CD4-positive, CD25-positive, alpha-beta regulatory T cell (primary cell): ENCODE results near the gene MAP4K2. TPM values are rescaled to one million over a fixed set of nuclear protein-coding genes. Genes with fewer than 3 reads are reported as not detected.

Source experiments
- ATAC-seq, 2 donors: fragments of 150-1000 bp; cut with Tn5 transposase; one replicate each; pipeline ENCODE4 v1.10.0; 2021; ENCODE audit warnings: low read depth in 2 of 2, moderate number of reproducible peaks in 2 of 2, moderate library complexity in 1 of 2
- DNase-seq, 3 donors: peaks; one replicate each; pipeline versions ENCODE4 v3.0.0 to v3.0.0-alpha.2; 2012 to 2022; ENCODE audit warnings: mixed read lengths in 1 of 3
- H3K27ac ChIP-seq: one replicate; pipeline ENCODE4 v1.7.0; 2013; ENCODE audit warnings: mild to moderate bottlenecking, low read length; ENCODE audit not compliant: insufficient read depth, poor library complexity, severe bottlenecking
- H3K27me3 ChIP-seq: one replicate; pipeline ENCODE4 v1.7.0; 2013; ENCODE audit warnings: low read length; ENCODE audit not compliant: control insufficient read depth, insufficient read depth
- H3K36me3 ChIP-seq: one replicate; pipeline ENCODE4 v1.7.0; 2013; ENCODE audit warnings: mild to moderate bottlenecking, low read length, moderate library complexity; ENCODE audit not compliant: control insufficient read depth, insufficient read depth
- H3K4me1 ChIP-seq: 2 replicates; pipeline ENCODE4 v1.7.0; 2013; ENCODE audit warnings: mild to moderate bottlenecking, low read length; ENCODE audit not compliant: insufficient read depth, control insufficient read depth, poor library complexity, severe bottlenecking
- H3K4me3 ChIP-seq: one replicate; pipeline ENCODE4 v1.7.0; 2013; ENCODE audit warnings: low read depth, mild to moderate bottlenecking, low read length, moderate library complexity
- H3K9me3 ChIP-seq, 2 experiments: 1 replicate in 1 of 2; 2 replicates in 1 of 2; pipeline ENCODE4 v1.7.0; 2013; ENCODE audit warnings: low read length in 2 of 2, mild to moderate bottlenecking in 1 of 2, moderate library complexity in 1 of 2; ENCODE audit not compliant: control insufficient read depth in 2 of 2
- H3K27ac Mint-ChIP-seq, 3 donors: one replicate each; pipeline ENCODE4 v1.8.0; 2020 to 2022; ENCODE audit warnings: mild to moderate bottlenecking in 3 of 3, mixed read lengths in 3 of 3, moderate library complexity in 2 of 3
- H3K27me3 Mint-ChIP-seq: one replicate; pipeline ENCODE4 v1.8.0; 2022; ENCODE audit warnings: mild to moderate bottlenecking, mixed read lengths
- H3K36me3 Mint-ChIP-seq: one replicate; pipeline ENCODE4 v1.8.0; 2020; ENCODE audit warnings: mixed read lengths
- H3K4me1 Mint-ChIP-seq, 4 donors: one replicate each; pipeline ENCODE4 v1.8.0; 2020 to 2022; ENCODE audit warnings: mixed read lengths in 4 of 4, mild to moderate bottlenecking in 1 of 4
- H3K4me3 Mint-ChIP-seq, 4 donors: one replicate each; pipeline ENCODE4 v1.8.0; 2020 to 2022; ENCODE audit warnings: mild to moderate bottlenecking in 4 of 4, mixed read lengths in 4 of 4, moderate library complexity in 3 of 4
- H3K9me3 Mint-ChIP-seq, 7 donors: one replicate each; pipeline ENCODE4 v1.8.0; 2020 to 2022; ENCODE audit warnings: mixed read lengths in 7 of 7, mild to moderate bottlenecking in 3 of 7, moderate library complexity in 2 of 7
- polyA plus RNA-seq, 4 donors: library from polyadenylated mRNA; unstranded; fragments of 300-500 nt; fragmentation: Illumina TruSeq; gene quantifications; one replicate each; pipeline ENCODE4 v1.2.3, GENCODE V29; 2021
- total RNA-seq: library from RNA; stranded (reverse); gene quantifications from one replicate; pipeline ENCODE4 v1.2.3, GENCODE V29; 2022

The MAP4K2 gene
- total and polyA plus RNA-seq, 5 donors from 2014 or later, result 31.5 to 85.0 (median 35.2) TPM

DNA sequence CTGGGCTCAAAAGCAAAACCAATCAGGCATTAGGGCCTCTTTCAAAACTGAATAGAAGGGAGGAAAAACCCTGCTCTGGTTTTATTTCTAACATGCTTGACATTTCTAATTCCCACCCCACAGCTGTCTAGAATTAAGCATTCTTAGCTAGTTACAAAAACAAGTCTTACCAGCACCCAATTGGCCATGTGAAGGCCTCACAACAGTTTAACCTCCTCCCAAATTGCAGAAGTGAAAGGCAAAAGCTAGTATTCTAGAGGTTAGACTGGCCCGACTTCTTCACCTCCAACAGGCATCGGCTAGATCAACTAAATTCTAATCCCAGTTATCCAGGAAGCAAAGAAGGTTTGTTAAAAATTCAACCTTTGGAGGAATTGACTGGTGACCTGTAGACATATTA is 31.2 kb downstream of the MAP4K2 start:
- Histone ChIP-seq H3K4me1 (peaks cover 96% of the 10 kb centered on the region), H3K9me3 (no peaks in the 10 kb centered on the region), H3K4me3 (peak overlapping the region; percentile 48), H3K27me3 (no peaks in the 10 kb centered on the region), H3K36me3 (peaks cover 99% of the 10 kb centered on the region), H3K27ac (peak overlapping the region; percentile 70)
- peak in 1 of 2 donors; percentile 19 for ATAC-seq
- Mint-ChIP-seq H3K4me3 (peak overlapping the region in 3 of 4 donors; percentile 46 to 96 (median 59)), H3K27ac (peak overlapping the region in 2 of 3 donors; percentile 60 to 66), H3K36me3 (peaks cover 82% of the 10 kb centered on the region), H3K9me3 (no peaks in the 10 kb centered on the region), H3K4me1 (peaks cover 26 to 98% (median 79%) of the 10 kb centered on the region in 4 donors), H3K27me3 (peaks cover 7% of the 10 kb centered on the region)
- DNase-seq, result no peak

DNA sequence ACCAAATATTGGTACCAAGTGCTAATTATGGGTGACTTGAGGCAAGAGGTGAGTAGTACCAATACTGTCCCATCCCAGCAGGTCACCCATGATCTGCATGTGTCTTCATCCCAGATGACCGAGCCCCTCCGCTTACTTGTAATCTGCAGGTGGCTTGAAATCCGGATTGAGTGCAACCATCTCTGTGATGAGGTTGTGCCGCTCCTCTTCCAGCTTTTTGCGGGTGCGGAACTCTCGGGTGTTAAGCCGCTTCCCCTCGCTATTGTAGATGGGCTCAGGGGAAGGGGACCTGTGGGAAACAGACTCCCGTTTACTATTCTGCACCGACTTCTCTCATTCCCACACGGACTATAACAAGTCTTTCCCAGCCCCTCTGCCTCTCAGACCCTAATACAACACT is 32.9 kb downstream of the MAP4K2 start:
- DNase-seq, result no peak
- H3K4me3 ChIP-seq, result no peak overlapping the region
- H3K36me3 Mint-ChIP-seq, result peaks cover 71% of the 10 kb centered on the region
- peak overlapping the region in 2 of 4 donors; percentile 66 to 96 for H3K4me3 Mint-ChIP-seq
- peaks cover 95% of the 10 kb centered on the region for H3K4me1 ChIP-seq
- H3K27me3 ChIP-seq, result no peaks in the 10 kb centered on the region
- no peaks in the 10 kb centered on the region for H3K9me3 Mint-ChIP-seq
- H3K27me3 Mint-ChIP-seq, result peaks cover 6% of the 10 kb centered on the region
- H3K9me3 ChIP-seq, result no peaks in the 10 kb centered on the region
- ATAC-seq, result no peak
- H3K4me1 Mint-ChIP-seq, result peaks cover 20 to 93% (median 66%) of the 10 kb centered on the region in 4 donors
- H3K36me3 ChIP-seq, result peaks cover 92% of the 10 kb centered on the region
- H3K27ac ChIP-seq, result no peak overlapping the region
- peak overlapping the region in 2 of 3 donors; percentile 26 to 64 for H3K27ac Mint-ChIP-seq

DNA sequence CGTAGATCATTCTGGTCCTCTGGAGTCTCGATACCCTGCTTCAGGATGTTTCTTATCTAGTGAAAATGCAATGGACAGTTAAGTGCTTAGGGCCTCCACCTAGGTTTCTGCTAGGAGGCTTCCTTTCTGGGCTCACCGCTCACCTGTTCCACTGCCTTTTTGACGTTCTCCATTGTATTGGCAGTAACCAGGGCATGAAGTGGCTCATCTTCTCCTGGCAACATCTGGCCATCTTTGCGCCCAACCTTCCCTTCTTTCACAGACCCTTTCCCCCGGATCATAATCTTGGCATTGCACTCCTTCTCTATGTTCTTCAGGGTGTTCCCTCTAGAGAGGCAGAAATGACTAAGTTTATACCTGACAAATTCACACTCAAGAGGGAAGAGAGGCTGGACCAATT is 33.7 kb downstream of the MAP4K2 start:
- H3K4me3 Mint-ChIP-seq, result peak overlapping the region; percentile 10 to 96 (median 72)
- Histone ChIP-seq H3K36me3 (peaks cover 89% of the 10 kb centered on the region), H3K9me3 (no peaks in the 10 kb centered on the region), H3K4me1 (peaks cover 96% of the 10 kb centered on the region), H3K4me3 (no peak overlapping the region), H3K27ac (no peak overlapping the region), H3K27me3 (no peaks in the 10 kb centered on the region)
- ATAC-seq (no peak), DNase-seq (no peak)
- peak overlapping the region; percentile 89 to 90 (median 90) for H3K27ac Mint-ChIP-seq
- H3K36me3 Mint-ChIP-seq, result peaks cover 73% of the 10 kb centered on the region
- H3K9me3 Mint-ChIP-seq, result no peaks in the 10 kb centered on the region
- H3K27me3 Mint-ChIP-seq, result peaks cover 11% of the 10 kb centered on the region
- H3K4me1 Mint-ChIP-seq, result peaks cover 25 to 93% (median 68%) of the 10 kb centered on the region in 4 donors

DNA sequence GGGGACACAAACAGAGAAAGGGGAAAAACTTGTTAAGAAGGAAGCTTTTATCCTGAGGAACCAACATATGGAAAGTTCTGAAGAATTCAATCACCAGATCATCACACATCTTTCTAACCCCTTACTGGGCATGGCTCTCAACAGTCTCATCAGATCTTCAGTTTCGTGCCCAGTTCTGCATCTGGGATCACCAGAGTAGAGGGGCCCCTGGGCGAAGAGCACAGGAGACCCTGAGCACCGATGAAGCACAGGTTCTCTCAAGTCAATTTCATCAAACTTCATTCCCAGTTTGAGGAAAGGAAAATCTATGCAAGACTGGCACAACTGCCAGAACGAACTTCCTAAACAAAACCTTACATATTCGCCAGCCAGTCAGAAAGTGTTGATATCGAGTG is 34.7 kb downstream of the MAP4K2 start:
- Histone ChIP-seq H3K4me3 (peak overlapping the region; percentile 19), H3K36me3 (peaks cover 86% of the 10 kb centered on the region), H3K4me1 (peaks cover 96% of the 10 kb centered on the region), H3K27ac (peak overlapping the region; percentile 80), H3K27me3 (no peaks in the 10 kb centered on the region), H3K9me3 (no peaks in the 10 kb centered on the region)
- peaks cover 66% of the 10 kb centered on the region for H3K36me3 Mint-ChIP-seq
- peaks cover 33 to 94% (median 65%) of the 10 kb centered on the region in 4 donors for H3K4me1 Mint-ChIP-seq
- H3K9me3 Mint-ChIP-seq, result no peaks in the 10 kb centered on the region
- no peak for DNase-seq
- H3K27ac Mint-ChIP-seq, result peak overlapping the region; percentile 38 to 92 (median 90)
- peak overlapping the region; percentile 43 to 96 (median 78) for H3K4me3 Mint-ChIP-seq
- peaks cover 15% of the 10 kb centered on the region for H3K27me3 Mint-ChIP-seq
- ATAC-seq, result no peak

DNA sequence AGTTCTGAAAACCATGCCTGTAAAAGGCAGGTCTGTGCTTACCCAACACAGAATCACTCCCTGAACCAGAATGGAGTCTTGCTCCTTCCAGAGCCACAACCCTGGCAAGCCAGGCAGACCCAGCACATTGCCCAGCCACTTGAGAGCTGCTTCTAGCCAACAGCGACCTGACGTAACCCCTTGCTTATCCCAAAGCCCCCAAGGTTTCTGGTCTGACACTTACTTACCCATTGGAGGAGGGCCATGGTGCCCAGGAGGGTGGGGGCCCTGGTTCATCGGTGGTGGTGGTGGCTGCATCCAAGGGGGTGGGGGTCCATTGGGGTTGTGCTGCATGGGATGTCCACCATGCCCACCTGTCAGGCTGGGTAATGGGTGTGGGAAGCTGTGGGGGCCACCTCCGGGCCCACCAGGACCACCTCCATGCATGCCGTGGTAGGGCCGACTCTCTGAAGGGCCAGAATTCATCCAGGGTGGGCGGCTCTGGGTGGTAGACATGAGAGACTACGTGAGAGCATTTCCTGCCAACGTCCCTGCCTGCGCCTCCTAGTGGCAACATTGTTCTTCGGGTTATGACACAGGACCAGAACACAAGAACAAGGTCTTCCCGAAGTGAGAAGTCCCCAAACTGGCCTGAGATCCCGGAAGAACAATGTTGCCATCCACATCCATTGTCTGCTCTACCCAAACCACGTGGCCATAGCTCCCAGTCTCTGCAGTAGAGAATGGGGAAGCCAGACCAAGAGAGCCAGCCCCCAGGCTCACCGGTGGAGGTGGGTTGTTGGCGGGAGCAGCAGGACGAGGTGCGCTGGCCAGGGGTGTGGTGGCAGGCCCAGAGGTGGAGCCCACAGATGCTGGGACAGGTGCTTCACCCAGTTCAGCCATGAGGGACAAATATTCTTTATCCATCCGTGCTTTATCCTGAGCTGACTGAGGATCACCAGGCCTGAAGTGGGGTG is 35.4 kb downstream of the MAP4K2 start:
- peaks cover 96% of the 10 kb centered on the region for H3K4me1 ChIP-seq
- peak; percentile 70 to 87 (median 80) for DNase-seq

DNA sequence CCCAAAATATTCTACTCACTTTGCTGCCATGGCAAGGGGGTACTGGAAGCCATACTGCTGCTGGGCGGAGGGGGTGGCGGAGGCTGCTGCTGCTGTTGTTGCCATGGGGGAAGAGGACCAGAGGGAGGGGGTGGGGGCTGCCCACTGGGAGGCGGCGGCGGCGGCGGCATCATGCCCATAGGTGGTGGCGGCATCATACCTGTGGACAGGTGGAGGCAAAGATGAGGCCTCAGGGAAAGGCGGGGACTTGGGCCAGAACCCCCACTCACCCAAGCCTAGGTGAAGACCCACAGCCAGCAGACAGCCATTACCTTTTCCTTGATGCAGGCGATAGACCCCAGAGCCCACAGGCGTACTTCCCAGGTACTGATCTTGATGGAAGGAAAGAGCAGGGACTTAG is 36.1 kb downstream of the MAP4K2 start:
- Histone ChIP-seq H3K27me3 (no peaks in the 10 kb centered on the region), H3K27ac (peak overlapping the region; percentile 80), H3K4me3 (peak overlapping the region; percentile 11), H3K4me1 (peaks cover 96% of the 10 kb centered on the region), H3K9me3 (no peaks in the 10 kb centered on the region), H3K36me3 (peaks cover 84% of the 10 kb centered on the region)
- Mint-ChIP-seq H3K4me3 (peak overlapping the region; percentile 24 to 96 (median 72)), H3K9me3 (no peaks in the 10 kb centered on the region), H3K27ac (peak overlapping the region in 2 of 3 donors; percentile 90 to 91), H3K4me1 (peaks cover 37 to 94% (median 65%) of the 10 kb centered on the region in 4 donors), H3K36me3 (peaks cover 67% of the 10 kb centered on the region), H3K27me3 (peaks cover 15% of the 10 kb centered on the region)
- DNase-seq (no peak), ATAC-seq (no peak)

More for the DNA sequence above, 35.4 kb downstream of the MAP4K2 start:
- ATAC-seq, result peak; percentile 29 to 38
- Histone ChIP-seq H3K36me3 (peaks cover 86% of the 10 kb centered on the region), H3K4me3 (peak overlapping the region; percentile 11), H3K27me3 (no peaks in the 10 kb centered on the region), H3K27ac (peak overlapping the region; percentile 80), H3K9me3 (no peaks in the 10 kb centered on the region)
- peak overlapping the region; percentile 78 to 96 (median 85) for H3K4me3 Mint-ChIP-seq
- peak overlapping the region; percentile 90 to 92 (median 91) for H3K27ac Mint-ChIP-seq
- H3K4me1 Mint-ChIP-seq, result peaks cover 37 to 94% (median 65%) of the 10 kb centered on the region in 4 donors
- peaks cover 15% of the 10 kb centered on the region for H3K27me3 Mint-ChIP-seq
- peaks cover 68% of the 10 kb centered on the region for H3K36me3 Mint-ChIP-seq
- no peaks in the 10 kb centered on the region for H3K9me3 Mint-ChIP-seq

DNA sequence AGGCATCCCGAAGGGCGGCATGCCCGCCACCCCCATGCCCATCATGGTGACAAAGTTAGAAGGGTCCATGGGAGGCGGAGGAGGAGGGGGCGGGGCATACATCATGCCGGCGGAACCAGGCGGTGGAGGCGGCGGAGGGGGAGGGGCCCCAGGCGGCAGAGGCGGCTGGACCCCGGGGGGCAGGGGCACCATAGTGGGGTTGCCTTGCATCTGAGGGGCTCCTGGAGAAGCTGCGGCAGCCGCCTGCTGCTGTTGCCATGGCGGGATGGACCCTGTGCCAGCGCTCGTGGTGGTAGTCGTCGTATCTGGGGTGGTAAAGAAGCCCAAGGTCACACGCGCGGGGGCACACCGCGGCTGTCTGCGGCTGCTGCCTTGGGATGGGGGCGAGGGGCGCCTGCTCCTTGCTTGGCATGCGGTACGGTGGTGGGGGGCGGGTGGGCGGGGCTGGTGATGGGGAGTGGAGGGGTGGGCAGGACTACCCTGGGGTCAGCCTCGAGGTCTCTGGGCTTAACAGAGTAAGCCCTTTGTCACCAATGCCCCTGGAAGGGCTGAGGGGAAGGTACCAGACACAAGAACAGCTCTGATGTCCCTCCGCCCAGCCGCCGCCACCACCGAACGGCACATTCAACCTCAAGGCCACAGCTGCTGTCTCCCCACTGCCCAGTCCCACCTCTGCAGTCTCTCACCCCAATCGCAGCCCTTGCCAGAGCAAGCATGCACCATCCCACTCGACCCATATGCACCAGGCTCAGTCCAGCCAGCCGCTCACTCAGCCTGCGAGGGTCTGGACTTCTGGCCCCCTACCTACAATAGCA is 37.0 kb downstream of the MAP4K2 start:
- Mint-ChIP-seq H3K36me3 (peaks cover 61% of the 10 kb centered on the region), H3K27me3 (peaks cover 15% of the 10 kb centered on the region), H3K27ac (peak overlapping the region; percentile 87 to 92 (median 90)), H3K4me1 (peaks cover 31 to 94% (median 63%) of the 10 kb centered on the region in 4 donors), H3K9me3 (no peaks in the 10 kb centered on the region), H3K4me3 (peak overlapping the region; percentile 56 to 87 (median 78))
- peaks cover 96% of the 10 kb centered on the region for H3K4me1 ChIP-seq
- DNase-seq, result no peak
- ATAC-seq, result no peak
- no peaks in the 10 kb centered on the region for H3K27me3 ChIP-seq
- peaks cover 76% of the 10 kb centered on the region for H3K36me3 ChIP-seq
- H3K9me3 ChIP-seq, result no peaks in the 10 kb centered on the region
- peak overlapping the region; percentile 80 for H3K27ac ChIP-seq
- H3K4me3 ChIP-seq, result no peak overlapping the region
